Dendritic cell treated with granulocyte-macrophage colony-stimulating factor and Interleukin-4, amounts not matched to agents 40 ng/mL and 50 ng/mL, for 4 days (primary cell): ENCODE results near the gene CEP112.
"Not testable (repeated sequence)": the region's sequence is repeated elsewhere in the genome, so short reads cannot be mapped to it uniquely, and the experiment has no call there.

ENCODE experiments used
- H3K27ac Mint-ChIP-seq: one replicate; pipeline ENCODE4 v1.8.0; 2022; ENCODE audit warnings: mild to moderate bottlenecking, mixed read lengths
- H3K27me3 Mint-ChIP-seq: one replicate; pipeline ENCODE4 v1.8.0; 2022; ENCODE audit warnings: mild to moderate bottlenecking, mixed read lengths
- H3K36me3 Mint-ChIP-seq: one replicate; pipeline ENCODE4 v1.8.0; 2022; ENCODE audit warnings: low read depth, mixed read lengths
- H3K4me1 Mint-ChIP-seq: one replicate; pipeline ENCODE4 v1.8.0; 2022; ENCODE audit warnings: low read depth, mixed read lengths
- H3K4me3 Mint-ChIP-seq: one replicate; pipeline ENCODE4 v1.8.0; 2022; ENCODE audit warnings: mild to moderate bottlenecking, moderate library complexity, mixed read lengths
- H3K9me3 Mint-ChIP-seq: one replicate; pipeline ENCODE4 v1.8.0; 2022; ENCODE audit warnings: mixed read lengths
- intact Hi-C: fragments of 100-400 bp; cut with micrococcal nuclease; formaldehyde crosslinking; loops from one replicate; pipeline ENCODE4 v1.15.0; 2022

CEP112 gene

DNA sequence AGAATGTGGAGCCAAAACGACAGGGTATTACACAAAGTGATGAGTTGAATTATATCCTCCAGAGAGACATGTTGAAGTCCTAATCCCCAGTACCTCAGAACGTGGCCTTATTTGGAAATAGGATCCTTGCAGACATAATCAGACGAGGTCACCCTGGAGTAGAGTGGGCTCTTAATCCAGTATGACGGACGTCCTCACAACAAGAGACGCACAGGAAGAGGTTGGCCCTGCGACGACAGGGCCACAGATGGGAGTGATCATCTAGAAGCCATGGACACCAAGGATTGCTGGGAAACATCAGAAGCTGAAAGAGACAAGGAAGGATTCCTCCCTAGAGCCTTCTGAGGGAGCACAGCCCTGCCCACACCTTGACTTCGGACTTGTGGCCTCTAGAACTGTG lies 488.0 kb downstream of the CEP112 start:
- intact Hi-C loops = no loop called here
- Mint-ChIP-seq H3K27me3 (no peaks in the 10 kb centered on the region), H3K9me3 (peaks cover 31% of the 10 kb centered on the region)

GRCh38 chr17:65699459-65699858 lies 492.5 kb downstream of the CEP112 start:
- H3K4me3 Mint-ChIP-seq = no peak overlapping the region
- no peaks in the 10 kb centered on the region for H3K36me3 Mint-ChIP-seq
- no peak overlapping the region for H3K27ac Mint-ChIP-seq
- intact Hi-C loops = no loop called here
- H3K27me3 Mint-ChIP-seq = no peaks in the 10 kb centered on the region
- peaks cover 31% of the 10 kb centered on the region for H3K9me3 Mint-ChIP-seq
- no peaks in the 10 kb centered on the region for H3K4me1 Mint-ChIP-seq

More for the DNA sequence above, 488.0 kb downstream of the CEP112 start:
- Mint-ChIP-seq H3K27ac (no peak overlapping the region), H3K36me3 (no peaks in the 10 kb centered on the region), H3K4me3 (no peak overlapping the region), H3K4me1 (no peaks in the 10 kb centered on the region)

- Mint-ChIP-seq H3K4me3 (no peak overlapping the region), H3K4me1 (no peaks in the 10 kb centered on the region), H3K9me3 (peaks cover 31% of the 10 kb centered on the region), H3K27me3 (no peaks in the 10 kb centered on the region), H3K27ac (no peak overlapping the region), H3K36me3 (no peaks in the 10 kb centered on the region)
- intact Hi-C loops = no loop called here
These were observed 493.4 kb downstream of the CEP112 start for GRCh38 chr17:65698381-65699061.

DNA sequence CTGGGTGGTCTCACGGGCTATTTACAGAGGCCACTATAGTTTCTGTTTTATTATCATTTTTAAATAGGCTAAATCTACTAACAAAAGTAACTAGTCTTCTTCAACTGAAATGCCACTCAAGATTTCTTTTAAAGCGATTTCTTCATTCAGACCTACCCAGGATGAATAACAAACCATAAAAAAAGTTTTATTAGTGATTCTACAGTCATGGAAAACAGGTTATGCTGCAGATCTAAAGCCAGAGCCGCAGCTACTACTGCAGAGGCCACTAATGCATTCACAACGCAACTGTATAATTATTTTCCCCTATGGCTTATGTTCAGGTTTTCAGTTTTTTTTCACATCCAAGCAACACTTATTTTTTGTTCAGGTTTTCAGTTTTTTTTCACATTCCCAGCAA lies 494.3 kb downstream of the CEP112 start:
- Mint-ChIP-seq H3K9me3 (peaks cover 31% of the 10 kb centered on the region), H3K27me3 (no peaks in the 10 kb centered on the region), H3K4me1 (no peaks in the 10 kb centered on the region), H3K36me3 (no peaks in the 10 kb centered on the region), H3K27ac (no peak overlapping the region), H3K4me3 (no peak overlapping the region)
- intact Hi-C loops = no loop called here

GRCh38 chr17:65696739-65697394 lies 495.1 kb downstream of the CEP112 start:
- Mint-ChIP-seq H3K4me3 (no peak overlapping the region), H3K27ac (no peak overlapping the region), H3K36me3 (no peaks in the 10 kb centered on the region), H3K27me3 (no peaks in the 10 kb centered on the region), H3K4me1 (no peaks in the 10 kb centered on the region), H3K9me3 (peaks cover 24% of the 10 kb centered on the region)
- intact Hi-C loops = no loop called here

DNA sequence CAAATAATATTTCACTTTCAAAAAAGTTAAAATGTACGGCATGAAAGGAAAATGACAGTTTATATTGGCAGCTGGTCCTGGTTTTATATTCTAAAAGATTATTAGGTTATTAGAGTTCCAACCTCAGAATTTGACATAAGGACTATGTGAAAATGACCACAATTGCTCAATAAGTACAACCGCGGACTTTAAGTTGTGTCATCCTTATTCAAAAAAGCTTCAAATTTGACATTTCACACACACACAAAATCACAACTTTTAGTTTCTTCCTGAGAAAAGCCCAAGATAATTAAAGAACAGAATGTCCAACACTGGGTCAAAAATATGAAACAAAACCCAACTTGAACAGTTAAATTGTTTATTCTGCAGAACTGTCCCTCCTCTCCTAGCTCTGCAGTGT lies 497.3 kb downstream of the CEP112 start:
- intact Hi-C loops = no loop called here
- peaks cover 2% of the 10 kb centered on the region for H3K9me3 Mint-ChIP-seq

DNA sequence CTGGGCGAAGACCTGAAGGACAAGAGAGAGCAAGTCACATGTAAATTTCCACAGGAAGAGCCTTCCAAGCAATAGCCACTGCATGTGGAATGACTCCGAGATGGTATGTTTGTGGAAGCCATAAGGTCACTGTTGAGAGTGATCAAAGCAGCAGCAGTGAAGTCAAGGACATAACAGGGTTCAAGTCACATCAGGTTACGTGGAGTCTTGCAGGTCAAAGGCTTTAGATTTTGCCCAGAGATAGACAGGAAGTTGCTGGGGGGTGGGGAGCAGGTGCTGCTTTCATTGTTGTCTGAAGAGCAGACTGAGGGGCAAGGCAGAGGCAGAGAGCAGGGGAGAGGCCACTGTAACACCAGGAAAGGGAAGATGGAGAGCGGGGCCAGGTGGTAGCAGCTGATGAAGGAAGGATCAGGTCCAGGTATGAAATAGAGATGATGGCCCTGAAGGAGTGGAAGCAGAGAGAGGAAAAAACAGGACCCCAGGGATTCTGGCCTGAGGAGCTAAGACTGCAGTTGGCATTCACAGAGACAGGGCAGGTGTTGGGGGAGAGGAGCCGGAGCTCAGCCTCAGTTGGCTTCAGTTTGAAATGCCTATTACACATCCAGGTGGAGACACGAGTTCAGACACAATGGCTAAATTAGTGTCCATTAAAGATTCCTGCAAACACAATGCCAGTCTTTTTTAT lies 501.2 kb downstream of the CEP112 start:
- Mint-ChIP-seq H3K4me1 (no peaks in the 10 kb centered on the region), H3K27me3 (no peaks in the 10 kb centered on the region), H3K27ac (no peak overlapping the region), H3K4me3 (no peak overlapping the region), H3K36me3 (no peaks in the 10 kb centered on the region), H3K9me3 (no peaks in the 10 kb centered on the region)
- intact Hi-C loops = no loop called here

More for the DNA sequence above, 497.3 kb downstream of the CEP112 start:
- no peaks in the 10 kb centered on the region for H3K27me3 Mint-ChIP-seq
- H3K36me3 Mint-ChIP-seq = no peaks in the 10 kb centered on the region
- H3K4me3 Mint-ChIP-seq = no peak overlapping the region
- no peaks in the 10 kb centered on the region for H3K4me1 Mint-ChIP-seq
- H3K27ac Mint-ChIP-seq = no peak overlapping the region

DNA sequence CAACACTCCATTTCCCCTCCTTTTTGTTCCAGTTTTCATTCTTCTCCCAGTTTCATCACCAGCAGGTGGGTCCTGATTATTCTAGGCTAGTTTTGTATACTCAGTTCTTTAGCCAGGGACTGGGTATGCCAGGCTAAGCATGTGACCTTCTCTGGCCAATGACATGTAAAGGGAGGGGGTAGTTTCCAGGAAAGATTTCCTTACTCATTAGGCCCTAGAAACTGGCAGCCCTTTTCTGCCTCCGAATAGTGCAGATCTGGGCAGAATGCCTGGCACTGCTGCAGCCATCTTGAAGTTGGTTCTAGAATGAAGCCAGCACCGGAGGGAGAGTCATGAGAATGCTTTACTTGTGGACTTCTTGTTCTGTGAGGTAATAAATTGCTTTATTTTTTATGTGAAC lies 503.6 kb downstream of the CEP112 start:
- H3K27me3 Mint-ChIP-seq = no peaks in the 10 kb centered on the region
- no peak overlapping the region for H3K4me3 Mint-ChIP-seq
- no peaks in the 10 kb centered on the region for H3K4me1 Mint-ChIP-seq
- intact Hi-C loops = no loop called here
- H3K27ac Mint-ChIP-seq = no peak overlapping the region
- H3K36me3 Mint-ChIP-seq = no peaks in the 10 kb centered on the region
- H3K9me3 Mint-ChIP-seq = no peaks in the 10 kb centered on the region

DNA sequence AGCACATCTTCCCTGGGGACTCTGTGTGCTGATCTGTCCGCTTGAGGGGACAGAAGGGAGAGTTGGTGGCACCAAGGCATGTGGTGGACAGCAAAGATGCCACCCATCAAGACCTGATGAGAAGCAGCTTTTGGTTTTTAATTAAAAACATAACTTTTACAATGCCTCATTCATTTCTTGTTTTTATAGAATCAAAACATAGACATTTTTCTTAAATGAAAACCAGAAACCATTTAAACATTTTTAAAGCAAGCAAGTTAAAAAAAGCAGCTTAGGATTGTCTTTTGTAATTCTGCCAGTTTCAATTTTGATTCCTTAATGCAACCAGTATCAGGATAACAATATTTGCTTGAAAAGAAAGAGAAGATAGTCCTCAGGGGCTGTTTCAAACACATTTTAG lies 506.8 kb downstream of the CEP112 start:
- intact Hi-C loops = no loop called here
- H3K4me1 Mint-ChIP-seq = no peaks in the 10 kb centered on the region
- H3K9me3 Mint-ChIP-seq = peaks cover 28% of the 10 kb centered on the region
- H3K27ac Mint-ChIP-seq = no peak overlapping the region
- no peaks in the 10 kb centered on the region for H3K27me3 Mint-ChIP-seq
- no peaks in the 10 kb centered on the region for H3K36me3 Mint-ChIP-seq
- no peak overlapping the region for H3K4me3 Mint-ChIP-seq

DNA sequence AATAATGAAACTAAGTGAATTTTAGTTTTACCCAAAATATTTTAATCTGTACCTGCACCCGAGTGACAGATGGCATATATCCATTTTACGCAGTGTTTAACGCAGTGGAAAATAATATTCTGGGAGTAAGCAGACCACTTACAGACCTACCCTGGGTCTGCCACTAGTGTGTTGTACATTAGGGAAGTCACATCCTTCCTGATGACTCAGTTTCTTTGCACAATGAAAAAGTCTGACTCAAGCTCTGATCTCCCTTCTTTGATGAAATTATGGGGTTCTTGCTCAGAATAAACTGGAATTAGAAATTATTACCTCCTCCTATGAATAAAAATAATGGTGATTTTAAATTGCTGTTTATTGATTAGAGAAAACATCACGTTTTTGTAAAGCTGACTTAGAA lies 507.3 kb downstream of the CEP112 start:
- Mint-ChIP-seq H3K9me3 (peaks cover 30% of the 10 kb centered on the region), H3K27me3 (no peaks in the 10 kb centered on the region), H3K27ac (no peak overlapping the region), H3K4me1 (no peaks in the 10 kb centered on the region), H3K4me3 (no peak overlapping the region), H3K36me3 (no peaks in the 10 kb centered on the region)
- intact Hi-C loops = no loop called here

DNA sequence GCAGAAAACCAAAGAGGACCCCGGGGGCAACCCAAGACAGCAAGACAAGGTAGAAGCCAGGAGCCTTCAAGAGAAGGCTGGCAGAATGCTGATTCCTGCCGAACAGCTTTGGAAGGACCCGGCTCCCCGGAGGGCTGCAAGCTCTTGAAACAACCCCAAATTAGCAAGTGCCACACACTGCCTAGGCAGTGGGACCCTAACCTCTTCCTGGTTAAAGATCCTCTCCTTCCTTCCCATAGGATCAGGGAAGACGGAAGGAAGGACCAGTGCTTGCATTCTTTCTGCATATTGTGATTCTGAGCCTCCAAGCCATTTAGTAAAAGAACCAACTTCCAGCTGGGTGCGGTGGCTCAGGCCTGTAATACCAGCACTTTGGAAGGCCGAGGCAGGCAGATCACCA lies 508.5 kb downstream of the CEP112 start:
- no peaks in the 10 kb centered on the region for H3K27me3 Mint-ChIP-seq
- H3K4me1 Mint-ChIP-seq = no peaks in the 10 kb centered on the region

DNA sequence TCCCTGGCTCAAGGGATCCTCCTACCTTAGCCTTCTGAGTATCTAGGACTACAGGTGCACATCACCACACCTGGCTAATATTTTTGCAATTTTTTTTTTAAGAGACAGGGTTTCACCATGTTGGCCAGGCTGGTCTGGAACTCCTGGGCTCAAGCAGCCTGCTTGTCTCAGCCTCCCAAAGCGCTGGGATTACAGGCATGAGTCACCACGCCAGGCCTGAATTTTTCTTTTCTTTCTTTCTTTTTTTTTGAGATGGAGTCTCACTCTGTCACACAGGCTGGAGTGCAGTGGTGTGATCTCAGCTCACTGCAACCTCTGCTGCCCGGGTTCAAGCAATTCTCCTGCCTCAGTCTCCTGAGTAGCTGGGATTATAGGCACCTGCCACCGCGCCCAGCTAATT lies 510.2 kb downstream of the CEP112 start:
- H3K4me1 Mint-ChIP-seq, intact Hi-C loops, H3K4me3 Mint-ChIP-seq: not testable (repeated sequence)

More for the DNA sequence above, 508.5 kb downstream of the CEP112 start:
- no peaks in the 10 kb centered on the region for H3K36me3 Mint-ChIP-seq
- intact Hi-C loops = no loop called here
- no peak overlapping the region for H3K4me3 Mint-ChIP-seq
- H3K27ac Mint-ChIP-seq = no peak overlapping the region
- peaks cover 30% of the 10 kb centered on the region for H3K9me3 Mint-ChIP-seq

DNA sequence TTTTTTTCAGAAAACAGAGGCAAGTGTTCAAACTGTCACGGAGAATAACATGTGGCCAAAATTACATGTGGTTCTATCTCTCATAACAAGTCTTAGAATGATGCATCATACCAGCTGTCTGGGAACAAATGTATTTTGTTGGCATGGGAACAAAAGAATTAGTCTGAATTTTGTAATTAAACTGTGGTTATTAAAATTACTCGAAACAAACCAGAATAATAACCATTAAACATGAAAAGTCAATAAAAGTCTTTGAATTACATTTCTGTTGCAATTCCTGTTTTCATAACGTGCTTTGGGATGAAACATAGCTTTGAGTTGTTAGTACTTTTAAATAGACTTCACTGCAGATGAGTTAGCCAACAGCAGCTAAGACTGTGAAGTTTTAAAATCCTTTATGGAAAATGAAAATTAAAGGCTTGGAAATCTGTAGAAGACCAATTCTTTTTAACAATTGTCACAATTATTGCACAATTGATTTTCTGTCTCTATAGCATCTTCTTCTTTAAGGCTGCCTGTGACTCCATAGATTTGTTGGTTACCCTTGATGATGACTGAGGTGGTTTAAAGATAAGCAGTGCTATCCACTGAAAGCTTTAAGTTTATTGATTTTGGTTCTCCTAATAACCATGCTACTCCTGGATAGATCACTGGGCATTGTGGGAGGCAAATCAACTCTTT lies 512.6 kb downstream of the CEP112 start:
- no peaks in the 10 kb centered on the region for H3K4me1 Mint-ChIP-seq
- intact Hi-C loops = no loop called here
- no peak overlapping the region for H3K27ac Mint-ChIP-seq
- H3K9me3 Mint-ChIP-seq = peaks cover 30% of the 10 kb centered on the region
- no peaks in the 10 kb centered on the region for H3K36me3 Mint-ChIP-seq
- no peaks in the 10 kb centered on the region for H3K27me3 Mint-ChIP-seq
- no peak overlapping the region for H3K4me3 Mint-ChIP-seq

More for the DNA sequence above, 510.2 kb downstream of the CEP112 start:
- H3K27me3 Mint-ChIP-seq, H3K27ac Mint-ChIP-seq, H3K36me3 Mint-ChIP-seq: not testable (repeated sequence)
- H3K9me3 Mint-ChIP-seq = peaks cover 30% of the 10 kb centered on the region

DNA sequence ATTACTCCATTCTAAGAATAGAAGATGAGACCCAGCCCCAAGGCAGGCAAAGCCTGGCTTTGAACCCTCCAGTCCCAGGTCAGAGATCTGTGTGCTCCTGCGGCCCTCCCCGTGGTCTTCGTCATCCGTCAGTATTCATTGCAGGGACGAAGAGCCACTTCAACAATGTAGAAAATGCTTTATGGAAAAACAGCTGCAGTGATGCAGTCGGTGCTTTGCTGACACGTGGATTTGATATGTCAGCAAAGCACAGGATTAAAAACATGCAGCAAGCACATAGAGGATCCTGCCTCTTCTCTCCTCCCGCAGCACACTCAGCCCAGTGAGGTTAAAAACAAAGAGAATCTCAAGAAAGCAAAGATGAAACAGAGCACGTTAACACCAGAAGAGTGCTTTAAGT lies 513.4 kb downstream of the CEP112 start:
- H3K27me3 Mint-ChIP-seq = no peaks in the 10 kb centered on the region
- no peak overlapping the region for H3K4me3 Mint-ChIP-seq
- no peaks in the 10 kb centered on the region for H3K36me3 Mint-ChIP-seq
- H3K27ac Mint-ChIP-seq = no peak overlapping the region
- peaks cover 30% of the 10 kb centered on the region for H3K9me3 Mint-ChIP-seq
- intact Hi-C loops = no loop called here
- no peaks in the 10 kb centered on the region for H3K4me1 Mint-ChIP-seq
